HEK293 (cell line): Measurements from ENCODE around the gene BAZ2B.

Source experiments
- CTCF ChIA-PET: fragments of 350-600 bp; formaldehyde crosslinking; extraction: SDS; loops from one replicate; lab custom pipeline; 2021; ENCODE audit warnings: antibody characterized with exemption; lab: Yijun Ruan, JAX
- POLR2A ChIA-PET: fragments of 300-600 bp; formaldehyde crosslinking; extraction: SDS; loops from one replicate; lab custom pipeline; 2020; ENCODE audit warnings: antibody characterized with exemption, inconsistent platforms; lab: Yijun Ruan, JAX
- H3K27ac ChIP-seq: fragments of 200-500 bp; sonication (Bioruptor generic); 2 replicates; pipeline ENCODE4 v1.5.1; 2014; ENCODE audit warnings: low read depth, low read length, control low read depth, inconsistent platforms; ENCODE audit errors: extremely low read depth
- H3K36me3 ChIP-seq, 2 experiments: fragments of 200-500 bp in 1 of 2; sonication (Bioruptor generic) in 1 of 2; 1 replicate in 1 of 2; 2 replicates in 1 of 2; pipeline ENCODE4 v1.5.1; 2014 to 2017; ENCODE audit warnings: inconsistent platforms in 2 of 2, low read length in 2 of 2; ENCODE audit not compliant: control insufficient read depth in 2 of 2, insufficient read depth in 1 of 2
- H3K4me1 ChIP-seq: fragments of 200-500 bp; sonication (Bioruptor generic); 2 replicates; pipeline ENCODE4 v1.5.1; 2014; ENCODE audit warnings: mild to moderate bottlenecking, low read length, inconsistent platforms; ENCODE audit not compliant: control insufficient read depth, insufficient read depth
- H3K4me3 ChIP-seq: 2 replicates; pipeline ENCODE4 v1.5.1; 2011; ENCODE audit warnings: low read depth, mild to moderate bottlenecking, control low read depth, low read length, moderate library complexity
- H3K9me3 ChIP-seq: fragments of 200-500 bp; sonication (Bioruptor generic); 2 replicates; pipeline ENCODE4 v1.5.1; 2014; ENCODE audit warnings: low read depth, low read length, inconsistent platforms; ENCODE audit not compliant: control insufficient read depth, insufficient read depth
- EGR2 ChIP-seq: fragments of 450-650 bp; formaldehyde crosslinking; IDR thresholded peaks from 2 replicates; pipeline ENCODE4 v1.5.1; 2016; ENCODE audit warnings: low read depth, missing biosample characterization, missing genetic modification characterization
- HOXA7 ChIP-seq: sonication (generic); formaldehyde crosslinking; IDR thresholded peaks from 2 replicates; pipeline ENCODE4 v1.8.1; 2022; ENCODE audit warnings: missing genetic modification reagents, borderline replicate concordance
- KLF10 ChIP-seq: fragments of 450-650 bp; IDR thresholded peaks from 2 replicates; pipeline ENCODE4 v1.5.1; 2018; ENCODE audit warnings: missing biosample characterization, mild to moderate bottlenecking, missing genetic modification characterization
- OVOL3 ChIP-seq: fragments of 450-650 bp; formaldehyde crosslinking; IDR thresholded peaks from 2 replicates; pipeline ENCODE4 v1.5.1; 2016; ENCODE audit warnings: missing biosample characterization, missing genetic modification characterization
- PRDM4 ChIP-seq: fragments of 450-650 bp; formaldehyde crosslinking; IDR thresholded peaks from 2 replicates; pipeline ENCODE4 v1.5.1; 2017; ENCODE audit warnings: missing biosample characterization, missing genetic modification characterization
- SCRT2 ChIP-seq: fragments of 450-650 bp; formaldehyde crosslinking; IDR thresholded peaks from 2 replicates; pipeline ENCODE4 v1.5.1; 2016; ENCODE audit warnings: missing biosample characterization, missing genetic modification characterization
- SP3 ChIP-seq: fragments of 450-650 bp; formaldehyde crosslinking; IDR thresholded peaks from 2 replicates; pipeline ENCODE4 v1.5.1; 2016; ENCODE audit warnings: missing biosample characterization, missing genetic modification characterization
- ZBTB11 ChIP-seq: fragments of 450-650 bp; formaldehyde crosslinking; conservative IDR thresholded peaks from 2 replicates; pipeline ENCODE4 v1.5.1; 2016; ENCODE audit warnings: low read depth, missing biosample characterization, missing genetic modification characterization
- ZEB2 ChIP-seq: fragments of 450-650 bp; formaldehyde crosslinking; IDR thresholded peaks from 2 replicates; pipeline ENCODE4 v1.5.1; 2016; ENCODE audit warnings: missing biosample characterization, missing genetic modification characterization
- ZFP41 ChIP-seq: fragments of 450-650 bp; formaldehyde crosslinking; IDR thresholded peaks from 2 replicates; pipeline ENCODE4 v1.5.1; 2016; ENCODE audit warnings: missing biosample characterization, missing genetic modification characterization, borderline replicate concordance
- ZNF16 ChIP-seq: fragments of 450-650 bp; formaldehyde crosslinking; IDR thresholded peaks from 2 replicates; pipeline ENCODE4 v1.5.1; 2016; ENCODE audit warnings: low read depth, missing biosample characterization, missing genetic modification characterization
- ZNF341 ChIP-seq: fragments of 450-650 bp; formaldehyde crosslinking; IDR thresholded peaks from 2 replicates; pipeline ENCODE4; 2016; ENCODE audit warnings: low read depth, missing biosample characterization, missing genetic modification characterization
- ZNF560 ChIP-seq: fragments of 450-650 bp; formaldehyde crosslinking; IDR thresholded peaks from 2 replicates; pipeline ENCODE4 v1.5.1; 2017; ENCODE audit warnings: missing biosample characterization, missing genetic modification characterization, borderline replicate concordance
- ZNF707 ChIP-seq: fragments of 450-650 bp; formaldehyde crosslinking; IDR thresholded peaks from 2 replicates; pipeline ENCODE4 v1.5.1; 2016; ENCODE audit warnings: missing biosample characterization, missing genetic modification characterization
- ZNF791 ChIP-seq: fragments of 450-650 bp; formaldehyde crosslinking; IDR thresholded peaks from 2 replicates; pipeline ENCODE4 v1.5.1; 2016; ENCODE audit warnings: missing biosample characterization, missing genetic modification characterization
- TF ChIP-seq, protein P1 (sequence below): fragments of 450-650 bp; formaldehyde crosslinking; IDR thresholded peaks from 2 replicates; pipeline ENCODE4 v1.5.1; 2016; ENCODE audit warnings: missing biosample characterization, missing genetic modification characterization
- TF ChIP-seq, protein P2 (sequence below): fragments of 450-650 bp; formaldehyde crosslinking; IDR thresholded peaks from 2 replicates; pipeline ENCODE4 v1.5.1; 2016; ENCODE audit warnings: missing biosample characterization, missing genetic modification characterization
- TF ChIP-seq, protein P3 (sequence below): fragments of 450-650 bp; formaldehyde crosslinking; IDR thresholded peaks from 2 replicates; pipeline ENCODE4 v1.5.1; 2016; ENCODE audit warnings: missing biosample characterization, missing genetic modification characterization

The BAZ2B gene

DNA sequence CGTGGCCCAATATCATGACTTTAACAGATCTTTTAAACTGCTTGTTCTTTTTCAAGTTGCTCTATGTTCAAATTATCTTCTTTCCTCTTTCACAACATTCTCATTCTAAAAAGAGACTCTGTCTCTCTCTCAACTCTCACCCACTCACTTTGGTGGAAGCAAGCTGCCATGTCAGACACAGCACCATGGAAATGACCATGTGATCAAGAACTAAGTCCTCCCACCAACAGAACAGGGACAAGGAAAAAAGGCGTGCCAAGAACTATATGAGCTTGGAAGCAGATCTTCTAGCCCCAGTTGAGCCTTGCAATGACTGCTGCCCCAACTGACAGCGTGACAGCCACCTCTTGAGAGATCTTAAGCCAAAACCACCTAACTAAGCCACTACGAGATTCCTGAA is 23.9 kb downstream of the BAZ2B start:
- H3K9me3 ChIP-seq: no peaks in the 10 kb centered on the region
- ChIA-PET POLR2A (no interaction called here), CTCF (interaction anchor here (0.5 to 0.7 kb wide), 2 partner anchors 23 to 296 kb away, joined by 3 to 4 read pairs; no protein-coding TSS in a partner anchor)
- no peak overlapping the region for H3K4me3 ChIP-seq
- H3K4me1 ChIP-seq: peaks cover 10% of the 10 kb centered on the region
- no peak overlapping the region for H3K27ac ChIP-seq
- no peaks in the 10 kb centered on the region for H3K36me3 ChIP-seq
- TF ChIP-seq ZNF791 (tag by site-specific recombination) (no peak), EGR2 (tag by site-specific recombination) (0 out of 2 replicates have a peak, but pooled peaks have one; percentile 5)

DNA sequence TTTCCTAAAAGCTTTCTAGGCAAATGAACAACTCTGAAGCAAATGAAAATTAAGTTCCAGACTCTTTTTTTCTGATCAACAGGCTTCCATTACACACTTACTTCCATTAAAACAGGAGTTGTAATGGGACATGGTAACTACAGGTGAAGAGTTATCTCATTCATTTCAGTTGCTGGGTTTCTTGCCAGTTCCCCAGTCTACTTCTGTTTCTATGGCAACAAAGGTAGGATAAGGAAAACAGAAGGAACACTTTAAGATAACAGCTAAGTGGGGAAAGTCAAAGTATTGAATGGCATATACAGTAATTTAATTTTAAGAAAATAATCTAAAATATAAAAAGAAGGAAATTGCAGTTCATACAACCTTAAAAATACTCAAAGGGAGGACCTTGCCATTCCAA is 25.1 kb downstream of the BAZ2B start:
- ChIA-PET POLR2A (interaction anchor here (1.0 to 1.1 kb wide), 2 partner anchors 19 to 304 kb away, joined by 3 to 4 read pairs; no protein-coding TSS in a partner anchor), CTCF (no interaction called here)
- no peak for TF ChIP-seq OVOL3 (tag by site-specific recombination)
- TF ChIP-seq, protein P1, sequence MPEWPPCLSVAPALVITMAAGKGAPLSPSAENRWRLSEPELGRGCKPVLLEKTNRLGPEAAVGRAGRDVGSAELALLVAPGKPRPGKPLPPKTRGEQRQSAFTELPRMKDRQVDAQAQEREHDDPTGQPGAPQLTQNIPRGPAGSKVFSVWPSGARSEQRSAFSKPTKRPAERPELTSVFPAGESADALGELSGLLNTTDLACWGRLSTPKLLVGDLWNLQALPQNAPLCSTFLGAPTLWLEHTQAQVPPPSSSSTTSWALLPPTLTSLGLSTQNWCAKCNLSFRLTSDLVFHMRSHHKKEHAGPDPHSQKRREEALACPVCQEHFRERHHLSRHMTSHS (tag by site-specific recombination): no peak
- TF ChIP-seq, protein P2, sequence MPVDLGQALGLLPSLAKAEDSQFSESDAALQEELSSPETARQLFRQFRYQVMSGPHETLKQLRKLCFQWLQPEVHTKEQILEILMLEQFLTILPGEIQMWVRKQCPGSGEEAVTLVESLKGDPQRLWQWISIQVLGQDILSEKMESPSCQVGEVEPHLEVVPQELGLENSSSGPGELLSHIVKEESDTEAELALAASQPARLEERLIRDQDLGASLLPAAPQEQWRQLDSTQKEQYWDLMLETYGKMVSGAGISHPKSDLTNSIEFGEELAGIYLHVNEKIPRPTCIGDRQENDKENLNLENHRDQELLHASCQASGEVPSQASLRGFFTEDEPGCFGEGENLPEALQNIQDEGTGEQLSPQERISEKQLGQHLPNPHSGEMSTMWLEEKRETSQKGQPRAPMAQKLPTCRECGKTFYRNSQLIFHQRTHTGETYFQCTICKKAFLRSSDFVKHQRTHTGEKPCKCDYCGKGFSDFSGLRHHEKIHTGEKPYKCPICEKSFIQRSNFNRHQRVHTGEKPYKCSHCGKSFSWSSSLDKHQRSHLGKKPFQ (tag by site-specific recombination): no peak
- TF ChIP-seq SCRT2 (tag by site-specific recombination): peak; percentile 30; the same call in 1 of the 2 replicates
- TF ChIP-seq SP3 (tag by site-specific recombination): no peak
- TF ChIP-seq EGR2 (tag by site-specific recombination): no peak
- Histone ChIP-seq H3K4me3 (no peak overlapping the region), H3K4me1 (peaks cover 10% of the 10 kb centered on the region), H3K27ac (no peak overlapping the region), H3K9me3 (no peaks in the 10 kb centered on the region), H3K36me3 (no peaks in the 10 kb centered on the region)

- H3K4me3 ChIP-seq: no peak overlapping the region
- H3K4me1 ChIP-seq: peaks cover 10% of the 10 kb centered on the region
- no peak for TF ChIP-seq KLF10 (tag by site-specific recombination)
- TF ChIP-seq, all 188 proteins: peak for 0
- H3K27ac ChIP-seq: no peak overlapping the region
- ChIA-PET CTCF (no interaction called here), POLR2A (no interaction called here)
- no peaks in the 10 kb centered on the region for H3K36me3 ChIP-seq
- no peaks in the 10 kb centered on the region for H3K9me3 ChIP-seq
Measured at GRCh38 chr2:159589286-159589685, 27.1 kb downstream of the BAZ2B start.

GRCh38 chr2:159586034-159586433 is 30.3 kb downstream of the BAZ2B start:
- H3K9me3 ChIP-seq: no peaks in the 10 kb centered on the region
- no peak overlapping the region for H3K27ac ChIP-seq
- no peaks in the 10 kb centered on the region; the same call in 1 of the 2 replicates for H3K4me1 ChIP-seq
- ChIA-PET POLR2A (no interaction called here), CTCF (no interaction called here)
- no peak overlapping the region for H3K4me3 ChIP-seq
- no peaks in the 10 kb centered on the region for H3K36me3 ChIP-seq
- TF ChIP-seq, protein P3, sequence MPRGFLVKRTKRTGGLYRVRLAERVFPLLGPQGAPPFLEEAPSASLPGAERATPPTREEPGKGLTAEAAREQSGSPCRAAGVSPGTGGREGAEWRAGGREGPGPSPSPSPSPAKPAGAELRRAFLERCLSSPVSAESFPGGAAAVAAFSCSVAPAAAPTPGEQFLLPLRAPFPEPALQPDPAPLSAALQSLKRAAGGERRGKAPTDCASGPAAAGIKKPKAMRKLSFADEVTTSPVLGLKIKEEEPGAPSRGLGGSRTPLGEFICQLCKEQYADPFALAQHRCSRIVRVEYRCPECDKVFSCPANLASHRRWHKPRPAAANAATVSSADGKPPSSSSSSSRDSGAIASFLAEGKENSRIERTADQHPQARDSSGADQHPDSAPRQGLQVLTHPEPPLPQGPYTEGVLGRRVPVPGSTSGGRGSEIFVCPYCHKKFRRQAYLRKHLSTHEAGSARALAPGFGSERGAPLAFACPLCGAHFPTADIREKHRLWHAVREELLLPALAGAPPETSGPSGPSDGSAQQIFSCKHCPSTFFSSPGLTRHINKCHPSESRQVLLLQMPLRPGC (tag by site-specific recombination): no peak
- no peak for TF ChIP-seq ZFP41 (tag by site-specific recombination)
- no peak for TF ChIP-seq ZNF707
- TF ChIP-seq ZNF341 (tag by site-specific recombination): no peak
- no peak for TF ChIP-seq ZEB2 (tag by site-specific recombination)
- no peak for TF ChIP-seq HOXA7 (CRISPR knock-in tag)
- TF ChIP-seq ZNF560 (tag by site-specific recombination): no peak
- no peak for TF ChIP-seq ZBTB11 (tag by site-specific recombination)
- no peak for TF ChIP-seq PRDM4 (tag by site-specific recombination)
- no peak for TF ChIP-seq ZNF16 (tag by site-specific recombination)
